A172 (cell line): Measurements from ENCODE around the gene SERPINB7. TPM values are rescaled to one million over a fixed set of nuclear protein-coding genes. Genes with fewer than 3 reads are reported as not detected.
"Not testable (repeated sequence)": the region's sequence is repeated elsewhere in the genome, so short reads cannot be mapped to it uniquely, and the experiment has no call there.

ENCODE experiments used
- DNase-seq: peaks from one replicate; pipeline ENCODE4 v3.0.0-alpha.2; 2015; ENCODE audit warnings: low spot score
- total RNA-seq: library from RNA; depleted of rRNA; stranded (reverse); fragments of >200 nt; shearing (Covaris generic); gene quantifications from 2 replicates; pipeline ENCODE4 v1.2.3, GENCODE V29; 2014; rRNA removed

The SERPINB7 gene
- 5.6 and 8.9 TPM in 2 replicates for total RNA-seq

- DNase-seq = peak; percentile 74
These were observed at the start of gene SERPINB7 for GRCh38 chr18:63775166-63775730. Gene SERPINB7 (plus strand): TSS chr18:63775418. CDS start chr18:63782373, 6,955 bp downstream.

- DNase-seq = no peak
These were observed 49.3 kb upstream of the SERPINB7 start for GRCh38 chr18:63725682-63726480.

GRCh38 chr18:63730773-63731172, 44.4 kb upstream of the SERPINB7 start:
- peak; percentile 17 for DNase-seq

GRCh38 chr18:63731215-63731614, 44.0 kb upstream of the SERPINB7 start:
- no peak for DNase-seq

- DNase-seq = peak; percentile 32
These were observed 38.3 kb upstream of the SERPINB7 start for GRCh38 chr18:63736876-63737275.

- peak; percentile 4 for DNase-seq
These were observed 33.4 kb upstream of the SERPINB7 start for GRCh38 chr18:63741769-63742168.

GRCh38 chr18:63747006-63747405, 28.2 kb upstream of the SERPINB7 start:
- no peak for DNase-seq

- no peak for DNase-seq
These were observed 25.7 kb upstream of the SERPINB7 start for GRCh38 chr18:63749489-63749888.

- no peak for DNase-seq
These were observed 22.6 kb upstream of the SERPINB7 start for GRCh38 chr18:63752636-63753035.

- DNase-seq = no peak
These were observed 21.5 kb upstream of the SERPINB7 start for GRCh38 chr18:63753676-63754075.

GRCh38 chr18:63757541-63757940, 17.7 kb upstream of the SERPINB7 start:
- DNase-seq = no peak

- no peak for DNase-seq
These were observed 16.5 kb upstream of the SERPINB7 start for GRCh38 chr18:63758615-63759240.

- DNase-seq = not testable (repeated sequence)
These were observed 15.4 kb upstream of the SERPINB7 start for GRCh38 chr18:63759786-63760185.

GRCh38 chr18:63762518-63762917, 12.7 kb upstream of the SERPINB7 start:
- no peak for DNase-seq

- DNase-seq = no peak
These were observed 11.2 kb upstream of the SERPINB7 start for GRCh38 chr18:63763831-63764600.

GRCh38 chr18:63765837-63766236, 9.4 kb upstream of the SERPINB7 start:
- DNase-seq = no peak

- DNase-seq = no peak
These were observed 1.7 kb upstream of the SERPINB7 start for GRCh38 chr18:63773551-63773950.

GRCh38 chr18:63774511-63774910, 707 bp upstream of the SERPINB7 start:
- DNase-seq = no peak

GRCh38 chr18:63779386-63779785, 4.2 kb downstream of the SERPINB7 start:
- DNase-seq = no peak

GRCh38 chr18:63783394-63783793, 8.2 kb downstream of the SERPINB7 start:
- DNase-seq = no peak

- DNase-seq = no peak
These were observed 9.7 kb downstream of the SERPINB7 start for GRCh38 chr18:63784787-63785452.

GRCh38 chr18:63787673-63788072, 12.5 kb downstream of the SERPINB7 start:
- DNase-seq = no peak
